ENCODE results near the gene PCDHA11.
"Not testable (repeated sequence)": the region's sequence is repeated elsewhere in the genome, so short reads cannot be mapped to it uniquely, and the experiment has no call there.

PCDHA11 gene

DNA sequence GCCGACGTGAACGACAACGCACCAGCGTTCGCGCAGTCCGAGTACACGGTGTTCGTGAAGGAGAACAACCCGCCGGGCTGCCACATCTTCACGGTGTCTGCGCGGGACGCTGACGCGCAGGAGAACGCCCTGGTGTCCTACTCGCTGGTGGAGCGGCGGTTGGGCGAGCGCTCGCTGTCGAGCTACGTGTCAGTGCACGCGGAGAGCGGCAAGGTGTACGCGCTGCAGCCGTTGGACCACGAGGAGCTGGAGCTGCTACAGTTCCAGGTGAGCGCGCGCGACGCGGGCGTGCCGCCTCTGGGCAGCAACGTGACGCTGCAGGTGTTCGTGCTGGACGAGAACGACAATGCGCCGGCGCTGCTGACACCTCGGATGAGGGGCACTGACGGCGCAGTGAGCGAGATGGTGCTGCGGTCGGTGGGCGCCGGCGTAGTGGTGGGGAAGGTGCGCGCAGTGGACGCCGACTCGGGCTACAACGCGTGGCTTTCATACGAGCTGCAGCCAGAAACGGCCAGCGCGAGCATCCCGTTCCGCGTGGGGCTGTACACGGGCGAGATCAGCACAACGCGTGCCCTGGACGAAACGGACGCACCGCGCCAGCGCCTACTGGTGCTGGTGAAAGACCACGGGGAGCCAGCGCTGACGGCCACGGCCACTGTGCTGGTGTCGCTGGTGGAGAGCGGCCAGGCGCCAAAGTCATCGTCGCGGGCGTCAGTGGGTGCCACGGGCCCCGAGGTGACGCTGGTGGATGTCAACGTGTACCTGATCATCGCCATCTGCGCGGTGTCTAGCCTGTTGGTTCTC lies 18.7 kb upstream of the PCDHA11 start:
- not testable (repeated sequence) for DNase-seq (ENCODE audit: low read depth)

DNA sequence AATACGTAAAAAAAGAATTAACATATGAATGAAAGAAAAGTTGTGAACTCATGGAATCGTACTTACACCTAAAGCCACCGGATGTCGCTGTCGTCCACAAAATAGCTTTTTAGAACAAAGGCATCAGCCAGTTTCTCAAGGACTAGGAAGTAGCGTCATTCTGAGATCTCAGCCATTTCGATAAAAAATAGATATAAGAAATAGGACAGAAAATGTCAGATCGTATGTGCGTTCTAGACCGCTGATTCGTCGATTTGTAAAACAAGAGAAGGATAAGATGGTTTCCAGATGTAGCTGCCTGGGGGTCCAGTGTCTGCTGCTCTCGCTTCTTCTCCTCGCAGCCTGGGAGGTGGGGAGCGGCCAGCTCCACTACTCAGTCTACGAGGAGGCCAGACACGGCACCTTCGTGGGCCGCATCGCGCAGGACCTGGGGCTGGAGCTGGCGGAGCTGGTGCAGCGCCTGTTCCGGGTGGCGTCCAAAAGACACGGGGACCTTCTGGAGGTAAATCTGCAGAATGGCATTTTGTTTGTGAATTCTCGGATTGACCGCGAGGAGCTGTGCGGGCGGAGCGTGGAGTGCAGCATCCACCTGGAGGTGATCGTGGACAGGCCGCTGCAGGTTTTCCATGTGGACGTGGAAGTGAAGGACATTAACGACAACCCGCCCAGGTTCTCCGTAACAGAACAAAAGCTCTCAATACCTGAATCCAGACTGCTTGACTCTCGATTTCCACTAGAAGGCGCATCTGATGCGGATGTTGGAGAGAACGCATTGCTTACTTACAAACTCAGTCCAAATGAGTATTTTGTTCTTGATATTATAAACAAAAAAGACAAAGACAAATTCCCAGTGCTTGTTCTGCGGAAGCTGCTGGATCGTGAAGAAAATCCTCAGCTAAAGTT lies 12.7 kb upstream of the PCDHA11 start, which contains the start of gene PCDHA10:
Gene PCDHA10 (plus strand): TSS at position 126 of the 903 bp plus-strand sequence. CDS start 152 bp downstream, at position 278.
- no peak for DNase-seq (ENCODE audit: low read depth)

- no peak for DNase-seq (ENCODE audit: low read depth)
Observed at GRCh38 chr5:140857177-140857986, 11.4 kb upstream of the PCDHA11 start.

DNA sequence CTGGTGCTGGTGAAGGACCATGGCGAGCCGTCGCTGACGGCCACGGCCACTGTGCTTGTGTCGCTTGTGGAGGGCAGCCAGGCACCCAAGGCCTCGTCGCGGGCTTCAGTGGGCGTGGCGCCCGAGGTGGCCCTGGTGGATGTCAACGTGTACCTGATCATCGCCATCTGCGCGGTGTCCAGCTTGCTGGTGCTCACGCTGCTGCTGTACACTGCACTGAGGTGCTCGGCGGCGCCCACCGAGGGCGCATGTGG lies 10.8 kb upstream of the PCDHA11 start:
- no peak for DNase-seq (ENCODE audit: low read depth)

- no peak for DNase-seq (ENCODE audit: low read depth)
Observed at GRCh38 chr5:140862441-140863295, 6.1 kb upstream of the PCDHA11 start.

- DNase-seq (ENCODE audit: low read depth): no peak
Observed at GRCh38 chr5:140869555-140869886, 764 bp downstream of the PCDHA11 start.

GRCh38 chr5:140870221-140871201 lies 1.8 kb downstream of the PCDHA11 start:
- DNase-seq (ENCODE audit: low read depth): no peak

DNA sequence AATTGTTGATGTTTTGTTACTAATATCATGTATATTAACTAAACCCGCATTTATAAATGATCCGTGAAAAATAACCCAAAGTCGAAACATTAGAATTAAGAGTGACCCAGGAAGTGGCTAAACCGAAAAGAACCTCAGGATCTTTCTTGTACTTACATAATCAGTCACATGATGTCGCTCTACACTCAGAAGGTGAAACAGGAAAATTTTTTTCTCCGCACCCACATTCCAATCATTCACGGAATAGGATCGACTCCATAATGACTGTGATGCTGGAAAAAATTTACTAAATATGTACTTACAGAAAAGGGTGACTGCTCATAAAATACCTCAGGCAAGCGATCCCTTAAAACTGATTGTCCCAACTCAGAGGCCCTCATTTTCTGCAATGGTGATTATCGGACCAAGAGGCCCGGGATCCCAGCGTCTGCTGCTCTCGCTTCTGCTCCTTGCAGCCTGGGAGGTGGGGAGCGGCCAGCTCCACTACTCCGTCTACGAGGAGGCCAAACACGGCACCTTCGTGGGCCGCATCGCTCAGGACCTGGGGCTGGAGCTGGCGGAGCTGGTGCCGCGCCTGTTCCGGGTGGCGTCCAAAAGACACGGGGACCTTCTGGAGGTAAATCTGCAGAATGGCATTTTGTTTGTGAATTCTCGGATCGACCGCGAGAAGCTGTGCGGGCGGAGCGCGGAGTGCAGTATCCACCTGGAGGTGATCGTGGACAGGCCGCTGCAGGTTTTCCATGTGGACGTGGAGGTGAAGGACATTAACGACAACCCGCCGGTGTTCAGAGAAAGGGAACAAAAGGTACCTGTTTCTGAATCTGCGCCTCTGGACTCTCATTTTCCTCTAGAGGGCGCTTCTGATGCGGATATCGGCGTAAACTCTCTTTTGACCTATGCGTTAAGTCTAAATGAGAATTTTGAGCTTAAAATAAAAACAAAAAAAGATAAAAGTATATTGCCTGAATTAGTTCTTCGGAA lies 6.6 kb downstream of the PCDHA11 start, which contains the start of gene PCDHA12:
Gene PCDHA12 (plus strand): TSS at position 224 of the 981 bp plus-strand sequence. CDS start 165 bp downstream, at position 389.
- no peak for DNase-seq (ENCODE audit: low read depth)

GRCh38 chr5:140876541-140877261 lies 7.9 kb downstream of the PCDHA11 start:
- DNase-seq (ENCODE audit: low read depth): not testable (repeated sequence)

DNA sequence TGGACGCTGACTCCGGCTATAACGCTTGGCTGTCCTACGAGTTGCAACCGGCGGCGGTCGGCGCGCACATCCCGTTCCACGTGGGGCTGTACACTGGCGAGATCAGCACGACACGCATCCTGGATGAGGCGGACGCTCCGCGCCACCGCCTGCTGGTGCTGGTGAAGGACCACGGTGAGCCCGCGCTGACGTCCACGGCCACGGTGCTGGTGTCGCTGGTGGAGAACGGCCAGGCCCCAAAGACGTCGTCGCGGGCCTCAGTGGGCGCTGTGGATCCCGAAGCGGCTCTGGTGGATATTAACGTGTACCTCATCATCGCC lies 8.5 kb downstream of the PCDHA11 start:
- no peak for DNase-seq (ENCODE audit: low read depth)

- DNase-seq (ENCODE audit: low read depth): no peak
Observed at GRCh38 chr5:140881889-140882590, 13.3 kb downstream of the PCDHA11 start, which contains the start of gene PCDHA13. Gene PCDHA13, plus strand, starts transcription at chr5:140882124. Its CDS starts 145 bp downstream, at chr5:140882269.

- no peak for DNase-seq (ENCODE audit: low read depth)
Observed at GRCh38 chr5:140882591-140882899, 13.8 kb downstream of the PCDHA11 start.

DNA sequence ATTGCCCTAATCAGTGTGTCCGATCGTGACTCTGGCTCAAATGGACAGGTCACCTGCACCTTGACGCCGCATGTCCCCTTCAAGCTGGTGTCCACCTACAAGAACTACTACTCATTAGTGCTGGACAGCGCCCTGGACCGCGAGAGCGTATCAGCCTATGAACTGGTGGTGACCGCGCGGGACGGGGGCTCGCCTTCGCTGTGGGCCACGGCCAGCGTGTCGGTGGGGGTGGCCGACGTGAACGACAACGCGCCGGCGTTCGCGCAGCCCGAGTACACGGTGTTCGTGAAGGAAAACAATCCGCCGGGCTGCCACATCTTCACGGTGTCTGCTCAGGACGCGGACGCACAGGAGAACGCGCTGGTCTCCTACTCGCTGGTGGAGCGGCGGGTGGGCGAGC lies 14.6 kb downstream of the PCDHA11 start:
- no peak for DNase-seq (ENCODE audit: low read depth)

DNA sequence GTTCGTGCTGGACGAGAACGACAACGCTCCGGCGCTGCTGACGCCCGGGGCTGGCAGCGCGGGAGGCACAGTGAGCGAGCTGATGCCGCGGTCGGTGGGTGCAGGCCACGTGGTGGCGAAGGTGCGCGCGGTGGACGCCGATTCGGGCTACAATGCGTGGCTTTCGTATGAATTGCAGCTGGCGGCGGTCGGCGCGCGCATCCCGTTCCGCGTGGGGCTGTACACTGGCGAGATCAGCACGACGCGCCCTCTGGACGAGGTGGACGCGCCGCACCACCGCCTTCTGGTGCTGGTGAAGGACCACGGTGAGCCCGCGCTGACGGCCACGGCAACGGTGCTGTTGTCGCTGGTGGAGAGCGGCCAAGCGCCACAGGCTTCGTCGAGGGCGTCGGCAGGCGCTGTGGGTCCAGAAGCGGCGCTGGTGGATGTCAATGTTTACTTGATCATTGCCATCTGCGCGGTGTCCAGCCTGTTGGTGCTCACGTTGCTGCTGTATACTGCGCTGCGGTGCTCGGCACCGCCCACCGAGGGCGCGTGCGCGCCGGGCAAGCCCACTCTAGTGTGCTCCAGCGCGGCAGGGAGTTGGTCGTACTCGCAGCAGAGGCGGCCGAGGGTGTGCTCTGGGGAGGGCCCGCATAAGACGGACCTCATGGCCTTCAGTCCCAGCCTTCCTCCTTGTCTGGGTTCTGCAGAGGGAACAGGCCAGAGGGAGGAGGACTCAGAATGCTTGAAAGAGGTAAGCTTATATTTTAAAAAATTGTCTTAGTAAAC lies 15.4 kb downstream of the PCDHA11 start:
- no peak for DNase-seq (ENCODE audit: low read depth)

GRCh38 chr5:140916325-140916724 lies 47.6 kb downstream of the PCDHA11 start:
- DNase-seq (ENCODE audit: low read depth): no peak

Data from activated gamma-delta T cell treated with anti-CD3 and anti-CD28 coated beads, Interleukin-2, amount 50 U/mL, for 16 hours (primary cell).